NCI-H345 (cell line): ENCODE results near the gene IL34.
"Not testable (repeated sequence)": the region's sequence is repeated elsewhere in the genome, so short reads cannot be mapped to it uniquely, and the experiment has no call there.

Experiments
- DNase-seq: peaks from one replicate; lab custom pipeline; 2025; lab: John Stamatoyannopoulos, UW

The IL34 gene

DNA sequence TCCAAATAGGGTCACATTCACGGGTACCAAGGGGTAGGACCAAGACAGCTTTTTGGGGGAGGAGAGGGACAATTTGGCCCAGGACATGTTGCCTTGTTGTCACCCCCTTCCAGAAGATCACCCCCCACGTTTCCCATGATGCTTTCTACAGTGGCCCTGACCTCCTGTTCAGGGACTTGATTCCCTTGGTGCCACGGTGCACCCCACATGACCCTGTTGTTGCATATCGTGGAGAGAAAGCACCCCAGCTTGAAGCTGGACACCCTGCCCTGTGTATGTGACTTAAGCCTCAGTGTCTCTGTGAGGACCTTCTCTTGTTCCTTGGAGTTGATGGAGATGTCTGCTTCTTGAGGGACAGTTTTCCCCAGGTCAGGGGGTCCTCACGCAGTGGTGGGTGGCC, 12.6 kb downstream of the IL34 start:
- no peak for DNase-seq

DNA sequence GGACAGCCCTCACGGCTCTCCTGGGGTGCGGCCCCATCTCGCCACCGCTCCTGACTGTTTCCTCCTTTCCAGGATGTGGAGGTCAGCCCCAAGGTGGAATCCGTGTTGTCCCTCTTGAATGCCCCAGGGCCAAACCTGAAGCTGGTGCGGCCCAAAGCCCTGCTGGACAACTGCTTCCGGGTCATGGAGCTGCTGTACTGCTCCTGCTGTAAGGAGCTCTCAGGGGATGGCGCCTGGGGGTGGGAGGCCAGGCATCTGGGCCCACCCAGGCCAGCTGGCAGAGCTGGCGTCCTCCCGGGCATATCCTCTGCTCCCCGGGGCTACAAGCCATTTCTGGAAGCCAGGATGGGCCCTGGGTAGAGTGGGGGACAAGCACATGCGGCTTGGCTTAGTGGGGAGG, 13.2 kb downstream of the IL34 start:
- no peak for DNase-seq

DNA sequence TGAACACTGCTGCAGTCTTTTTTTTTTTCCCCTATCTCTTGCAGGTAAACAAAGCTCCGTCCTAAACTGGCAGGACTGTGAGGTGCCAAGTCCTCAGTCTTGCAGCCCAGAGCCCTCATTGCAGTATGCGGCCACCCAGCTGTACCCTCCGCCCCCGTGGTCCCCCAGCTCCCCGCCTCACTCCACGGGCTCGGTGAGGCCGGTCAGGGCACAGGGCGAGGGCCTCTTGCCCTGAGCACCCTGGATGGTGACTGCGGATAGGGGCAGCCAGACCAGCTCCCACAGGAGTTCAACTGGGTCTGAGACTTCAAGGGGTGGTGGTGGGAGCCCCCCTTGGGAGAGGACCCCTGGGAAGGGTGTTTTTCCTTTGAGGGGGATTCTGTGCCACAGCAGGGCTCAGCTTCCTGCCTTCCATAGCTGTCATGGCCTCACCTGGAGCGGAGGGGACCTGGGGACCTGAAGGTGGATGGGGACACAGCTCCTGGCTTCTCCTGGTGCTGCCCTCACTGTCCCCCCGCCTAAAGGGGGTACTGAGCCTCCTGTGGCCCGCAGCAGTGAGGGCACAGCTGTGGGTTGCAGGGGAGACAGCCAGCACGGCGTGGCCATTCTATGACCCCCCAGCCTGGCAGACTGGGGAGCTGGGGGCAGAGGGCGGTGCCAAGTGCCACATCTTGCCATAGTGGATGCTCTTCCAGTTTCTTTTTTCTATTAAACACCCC, 13.8 kb downstream of the IL34 start:
- no peak for DNase-seq

DNA sequence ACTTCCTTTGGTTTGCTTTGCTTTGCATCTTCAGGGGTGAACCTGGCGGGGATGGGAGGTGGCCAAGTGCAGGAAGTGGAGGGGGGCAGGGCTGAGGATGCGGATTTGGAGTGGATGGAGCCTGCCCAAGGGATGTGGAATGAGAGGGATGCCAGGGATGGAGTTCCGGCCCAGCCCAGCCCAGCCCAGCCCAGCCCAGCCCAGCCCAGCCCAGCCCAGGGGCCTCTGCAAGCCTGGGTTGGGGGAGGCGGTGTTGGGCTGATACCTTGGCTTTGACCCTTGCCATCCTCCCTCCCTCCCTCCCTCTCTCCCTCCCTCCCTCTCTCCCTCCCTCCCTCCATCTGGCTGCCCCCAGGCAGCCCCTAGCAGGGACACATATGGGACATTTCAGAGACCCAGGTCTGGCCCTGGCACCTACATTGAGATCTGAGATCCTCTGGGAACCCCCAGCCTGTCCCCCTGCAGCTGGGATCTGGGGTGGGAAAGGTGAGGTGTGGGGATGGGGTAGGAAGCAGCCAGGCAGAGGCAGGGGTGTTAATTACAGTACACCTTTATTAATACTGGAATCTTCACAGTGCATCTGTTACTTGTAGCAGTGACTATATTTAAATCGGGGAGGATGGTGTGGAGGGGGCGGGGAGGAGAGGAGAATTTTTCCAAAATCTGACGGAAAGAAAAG, 14.5 kb downstream of the IL34 start:
- DNase-seq = no peak

DNA sequence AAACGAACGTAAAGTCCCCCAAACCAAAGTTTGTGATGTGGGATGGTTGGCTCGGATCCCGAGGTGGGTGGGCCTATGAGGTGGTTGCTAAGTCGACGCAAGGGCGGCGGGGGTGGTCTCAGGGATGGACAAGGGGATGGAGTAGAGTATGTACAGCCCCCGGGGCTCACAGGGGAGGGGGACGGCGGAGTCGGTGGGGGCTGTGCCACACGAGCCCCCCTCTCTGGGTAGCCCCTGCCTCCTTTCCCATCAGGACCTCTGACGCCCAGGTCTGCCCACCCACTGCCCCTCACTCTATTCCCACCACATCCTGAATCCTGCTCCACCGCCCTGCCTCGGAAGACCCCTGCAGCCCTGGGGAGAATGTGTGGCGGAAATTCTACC, 15.2 kb downstream of the IL34 start:
- DNase-seq = no peak

DNA sequence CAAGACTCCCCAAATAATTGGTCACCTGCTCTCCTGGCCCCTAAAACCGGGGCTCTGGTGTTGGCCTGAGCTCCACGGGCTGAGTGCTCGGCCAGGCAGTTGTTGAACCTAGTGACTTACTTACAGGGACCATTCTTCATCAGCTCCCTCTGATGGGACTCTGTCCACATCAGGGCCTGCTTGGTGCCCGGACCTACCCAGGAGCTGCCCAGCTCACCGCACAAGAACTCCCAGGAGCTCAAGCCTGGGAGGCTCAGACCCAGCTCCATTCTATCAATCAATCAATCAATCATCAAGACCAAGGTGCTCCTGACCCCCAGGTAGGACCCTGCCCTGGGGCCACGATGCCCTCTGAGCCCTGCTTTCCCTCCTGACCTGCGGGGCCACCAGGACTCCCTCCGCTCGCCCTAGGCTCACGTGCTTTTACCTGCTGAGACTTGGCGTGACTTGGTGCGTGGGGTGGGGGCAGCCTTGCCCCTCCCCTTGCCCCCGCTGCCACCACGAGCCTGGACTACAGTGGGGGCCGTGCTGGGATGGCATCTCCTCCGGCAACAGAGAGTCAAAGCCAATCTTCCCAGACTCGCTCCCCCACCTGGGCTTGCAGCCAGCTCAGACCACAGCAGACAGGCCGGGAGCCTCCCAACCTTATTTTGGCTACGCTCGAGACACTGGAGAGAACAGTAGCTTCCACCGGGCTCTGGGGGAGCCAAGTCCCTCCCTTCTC, 15.7 kb downstream of the IL34 start:
- no peak for DNase-seq

DNA sequence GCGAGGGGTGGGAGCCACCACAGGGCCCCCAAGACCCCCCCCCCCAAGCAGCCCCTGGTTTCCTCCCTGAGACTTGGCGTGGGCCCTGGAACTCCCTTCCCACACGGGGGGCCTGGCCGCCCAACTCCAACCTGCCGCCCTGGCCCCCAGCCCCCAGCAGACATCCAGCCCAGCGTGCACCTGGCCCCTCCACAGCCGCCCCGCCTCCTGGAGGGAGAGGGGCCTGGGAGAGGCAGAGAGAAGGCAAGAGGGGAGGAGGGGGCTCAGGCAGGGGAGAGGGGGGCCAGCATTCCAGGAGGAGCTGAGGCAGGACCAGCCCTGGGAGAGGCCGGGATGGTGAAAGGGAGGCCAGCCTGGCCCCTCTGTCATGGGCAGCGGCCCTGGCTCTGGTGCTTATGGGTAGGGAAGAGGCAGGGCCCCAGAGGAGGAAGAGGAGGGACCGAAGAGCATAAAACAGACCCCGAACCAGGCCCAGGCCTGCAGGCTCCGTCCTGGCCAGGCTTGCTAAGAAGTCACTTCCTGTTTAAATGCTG, 16.7 kb downstream of the IL34 start:
- no peak for DNase-seq

DNA sequence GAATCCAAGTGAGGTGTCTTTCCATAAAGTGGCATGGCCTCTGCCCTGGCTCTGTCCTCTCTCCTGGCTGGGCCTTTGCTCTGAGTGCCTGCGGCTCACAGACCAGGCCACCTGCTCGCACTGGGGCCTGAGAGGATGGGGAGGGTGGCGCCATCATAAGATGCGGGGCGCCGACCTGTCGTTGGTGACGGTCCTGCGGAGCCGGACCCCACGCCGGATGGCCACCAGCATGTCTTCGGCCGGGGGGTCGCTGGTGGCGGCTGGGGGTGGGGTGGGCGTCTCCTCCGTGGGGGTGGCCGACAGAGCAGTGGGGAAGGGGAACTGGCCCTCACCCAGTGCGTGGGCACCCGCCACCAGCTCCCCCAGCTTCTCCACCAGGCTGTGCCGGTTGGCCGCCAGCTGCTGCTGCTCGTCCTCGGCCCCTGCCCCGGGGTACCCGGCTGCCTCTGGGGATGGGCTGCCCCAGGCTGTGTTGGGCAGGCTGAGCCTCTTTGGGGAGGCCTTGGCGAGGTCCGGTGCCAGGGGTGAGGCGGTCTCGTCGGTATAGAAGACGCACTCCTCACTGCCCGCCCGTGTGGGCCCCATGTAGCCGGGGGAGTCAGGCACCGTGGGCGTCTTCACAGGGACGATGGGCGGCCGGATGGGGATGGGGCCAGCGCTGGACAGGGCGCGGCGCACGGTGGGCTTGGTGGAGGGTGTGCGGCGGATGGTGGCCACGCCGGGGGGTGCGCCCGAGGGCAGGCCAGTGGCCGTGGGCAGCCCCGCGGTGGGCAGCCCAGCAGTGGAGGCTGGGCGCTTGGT, 17.4 kb downstream of the IL34 start:
- DNase-seq = no peak

DNA sequence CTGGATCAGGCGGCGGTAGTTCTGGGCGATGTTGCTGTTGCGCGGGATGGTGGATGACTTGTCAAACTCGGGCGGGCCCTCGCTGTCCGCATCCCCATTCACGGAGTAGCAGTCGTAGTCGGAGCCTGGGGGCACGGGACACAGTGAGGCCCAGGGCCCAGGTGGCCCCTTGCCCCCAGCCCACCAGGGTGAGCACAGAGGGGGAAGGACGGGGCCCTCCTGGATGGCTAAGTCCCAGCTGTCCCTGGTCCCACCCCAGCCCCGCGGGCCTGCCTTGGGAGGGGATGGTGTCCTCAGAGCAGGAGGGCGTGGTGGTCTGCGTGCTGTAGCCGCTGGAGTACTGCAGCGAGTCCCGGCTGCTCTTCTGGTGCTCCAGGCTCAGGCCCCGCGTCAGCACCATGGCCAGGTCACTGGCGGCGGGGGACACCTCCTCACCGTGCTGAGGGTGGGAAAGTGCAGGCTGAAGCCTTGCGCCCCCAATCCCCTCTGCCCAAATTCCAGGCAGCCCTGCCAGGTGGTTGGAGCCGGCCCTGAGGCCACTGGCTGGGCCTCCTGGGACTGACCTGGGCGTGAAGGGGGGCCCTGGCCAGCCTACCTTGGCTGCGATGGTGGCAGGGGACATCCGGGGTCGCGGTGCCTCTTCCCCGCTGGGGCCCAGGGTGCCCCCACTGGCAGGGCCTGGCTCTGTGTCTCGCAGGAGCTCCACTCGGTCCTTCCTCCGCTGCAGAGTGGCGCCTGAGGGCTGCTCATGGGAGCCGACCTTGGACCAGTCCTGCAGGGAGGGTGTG, 18.2 kb downstream of the IL34 start:
- DNase-seq = no peak

DNA sequence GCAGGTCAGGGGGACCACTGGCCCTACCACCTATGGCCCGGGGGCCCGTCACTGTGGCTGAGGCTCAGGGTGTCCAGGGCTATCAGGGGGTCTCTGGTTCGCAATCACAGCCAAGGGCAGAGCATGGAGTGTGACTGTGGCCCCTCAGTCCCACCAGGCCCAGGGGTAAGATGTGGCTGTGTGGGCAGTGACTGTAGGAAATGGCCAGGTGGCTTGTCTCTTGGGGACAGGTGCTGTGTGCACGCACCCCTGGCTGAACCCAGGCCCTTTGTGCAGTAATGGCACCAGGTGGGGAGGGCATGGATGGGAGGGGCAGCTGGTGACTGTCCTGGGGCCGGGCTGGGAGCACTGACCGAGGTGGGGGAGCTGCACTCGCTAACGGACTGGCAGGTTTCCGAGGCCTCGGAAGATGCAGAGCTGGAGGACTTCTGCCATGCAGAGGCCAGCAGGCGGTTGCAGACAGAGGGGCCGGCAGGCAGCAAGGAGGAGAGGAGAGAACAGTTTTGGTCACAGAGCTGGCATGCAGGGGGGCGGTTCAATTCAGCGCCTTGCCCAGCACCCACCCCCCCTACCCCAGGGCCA, 18.8 kb downstream of the IL34 start:
- DNase-seq = no peak

DNA sequence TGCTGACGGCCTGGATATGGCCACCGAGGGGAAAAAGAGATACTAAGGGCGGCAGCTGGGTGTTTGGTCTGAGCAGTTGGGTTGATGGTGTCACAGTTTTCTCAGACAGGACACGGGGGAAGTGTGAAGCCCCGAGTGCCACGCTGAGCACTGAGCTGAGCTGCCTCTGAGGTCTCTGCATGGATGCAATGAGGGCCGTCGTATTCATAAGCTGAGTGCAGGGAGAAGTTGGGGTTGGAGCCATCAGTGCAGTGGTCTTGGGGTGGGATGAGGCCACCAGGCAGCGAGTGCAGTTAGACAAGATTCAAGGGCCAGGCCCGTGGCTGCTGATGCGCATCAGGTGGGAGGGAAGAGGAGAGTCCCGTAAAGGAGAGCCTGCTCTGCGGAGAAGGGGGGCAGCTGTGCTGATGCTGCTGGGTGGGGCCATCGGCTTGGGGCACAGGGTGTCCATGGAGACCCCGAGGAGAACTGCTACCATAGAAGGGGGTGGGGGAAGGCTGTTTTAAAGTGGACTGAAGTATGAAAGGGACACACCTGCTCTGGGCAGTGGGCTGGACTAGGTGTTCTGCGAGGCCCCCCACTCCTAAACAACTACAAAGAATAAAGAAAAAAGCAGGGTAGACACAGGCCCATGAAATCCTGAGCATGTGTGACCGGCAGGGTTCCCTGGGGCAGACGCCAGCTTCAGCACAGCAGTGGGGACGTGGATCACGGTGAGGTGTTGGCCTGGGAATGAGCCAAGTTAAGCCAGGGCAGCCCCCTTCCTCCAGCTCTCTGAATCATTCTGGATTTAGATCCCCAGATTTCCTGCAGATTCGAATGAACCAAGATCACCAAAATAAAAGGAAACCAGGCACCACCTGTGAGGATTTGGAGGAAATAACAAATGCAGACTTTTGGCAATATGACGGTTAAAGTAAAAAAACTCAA, 19.7 kb downstream of the IL34 start:
- no peak for DNase-seq

DNA sequence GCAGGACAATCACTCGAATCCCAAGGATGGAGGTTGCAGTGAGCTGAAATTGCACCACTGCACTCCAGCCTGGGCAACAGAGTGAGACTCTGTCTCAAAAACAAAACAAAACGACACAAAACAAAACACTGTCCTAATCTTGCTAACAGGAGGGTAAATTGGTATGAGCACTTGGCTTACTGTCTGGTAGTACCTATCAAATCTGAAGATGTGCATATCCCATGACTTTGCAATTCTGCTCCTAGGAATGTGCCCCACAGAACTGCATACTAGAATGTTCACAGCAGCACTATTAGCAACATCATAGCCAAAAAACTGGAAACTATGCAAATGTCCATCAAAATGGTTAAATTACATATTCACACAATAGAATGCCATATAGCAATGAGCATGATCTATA, 23.8 kb downstream of the IL34 start:
- DNase-seq = no peak

DNA sequence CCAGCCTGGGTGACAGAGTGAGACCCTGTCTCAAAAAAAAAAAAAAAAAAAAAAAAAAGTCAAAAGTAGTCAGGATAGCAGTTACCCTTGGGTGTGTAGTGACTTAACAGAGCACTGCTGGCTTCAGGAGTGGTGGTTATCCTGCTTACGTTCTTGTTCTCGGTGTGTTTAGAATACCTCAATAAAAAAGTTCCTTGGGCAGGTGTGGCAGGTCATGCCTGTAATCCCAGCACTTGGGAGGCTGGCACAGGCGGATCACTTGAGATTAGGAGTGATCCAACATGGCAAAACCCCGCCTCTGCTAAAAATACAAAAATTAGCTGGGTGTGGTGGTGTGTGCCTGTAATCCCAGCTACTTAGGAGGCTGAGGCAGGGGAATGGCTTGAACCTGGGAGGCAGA, 24.6 kb downstream of the IL34 start:
- DNase-seq = not testable (repeated sequence)

DNA sequence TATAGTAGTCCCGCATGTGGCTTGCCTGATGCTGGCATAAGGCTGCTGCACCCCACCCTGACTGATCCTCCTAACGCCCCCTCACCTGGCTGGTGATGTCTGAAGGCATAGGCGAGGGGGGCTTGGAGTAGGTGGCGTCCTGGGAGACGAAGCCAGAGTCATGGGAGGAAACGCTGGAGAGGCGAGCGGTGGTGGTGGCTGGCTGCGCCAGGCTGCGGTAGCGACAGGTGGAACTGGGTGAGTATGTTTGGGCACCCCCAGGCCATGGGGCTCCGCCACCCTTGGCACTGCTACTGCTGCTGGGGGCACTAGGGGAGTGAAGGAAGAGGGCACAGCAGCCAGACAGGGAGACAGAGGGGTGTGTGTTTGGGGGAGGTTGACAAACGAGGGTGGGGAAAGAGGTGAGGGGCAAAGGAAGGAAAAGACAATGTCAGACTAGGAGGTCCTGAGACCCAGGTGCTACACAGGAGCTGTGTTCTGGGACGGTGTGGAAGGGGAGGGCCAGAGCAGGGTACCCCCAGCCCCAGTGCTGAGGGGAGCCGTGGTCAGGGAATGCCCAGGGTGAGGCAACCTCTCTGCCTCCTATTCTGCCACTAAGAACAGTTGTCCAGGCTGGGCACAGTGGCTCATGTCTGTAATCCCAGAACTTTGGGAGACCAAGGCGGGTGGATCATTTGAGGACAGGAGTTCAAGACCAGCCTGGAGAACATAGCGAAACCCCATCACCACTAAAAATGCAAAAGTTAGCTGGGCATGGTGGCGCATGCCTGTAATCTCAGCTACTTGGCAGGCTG, 28.1 kb downstream of the IL34 start:
- no peak for DNase-seq

DNA sequence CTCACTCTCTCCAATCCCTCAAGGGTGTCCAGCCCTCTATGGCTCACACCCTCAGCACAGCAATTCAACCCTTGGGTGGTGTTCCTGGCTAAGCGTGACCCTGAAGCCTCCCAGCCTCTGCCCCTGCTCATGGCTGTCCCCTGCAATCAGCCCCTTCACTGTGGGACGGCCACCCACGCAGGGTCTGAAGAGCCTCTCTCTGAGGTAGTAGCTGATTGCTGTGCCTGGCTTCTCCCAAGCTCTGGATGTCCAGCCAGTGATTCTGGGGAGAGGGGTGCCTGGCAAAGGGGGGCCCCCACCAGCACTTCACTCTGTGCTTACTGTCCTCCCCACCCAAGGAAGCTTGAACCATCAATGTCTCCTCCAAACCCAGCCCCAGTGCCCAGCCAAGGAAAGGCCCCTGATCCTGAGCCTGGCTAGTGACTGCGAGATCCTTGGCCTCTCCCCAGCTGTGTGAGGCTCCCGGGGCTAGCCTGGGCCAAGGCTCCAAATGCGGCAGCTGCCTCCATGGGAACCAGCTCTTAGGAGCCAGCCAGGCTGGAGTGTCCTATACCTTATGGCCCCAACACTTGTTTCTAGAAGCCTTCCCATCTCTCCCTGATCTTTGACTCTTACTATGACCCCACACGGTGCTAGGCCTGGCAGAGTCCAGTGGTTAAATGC, 29.6 kb downstream of the IL34 start:
- DNase-seq = no peak

DNA sequence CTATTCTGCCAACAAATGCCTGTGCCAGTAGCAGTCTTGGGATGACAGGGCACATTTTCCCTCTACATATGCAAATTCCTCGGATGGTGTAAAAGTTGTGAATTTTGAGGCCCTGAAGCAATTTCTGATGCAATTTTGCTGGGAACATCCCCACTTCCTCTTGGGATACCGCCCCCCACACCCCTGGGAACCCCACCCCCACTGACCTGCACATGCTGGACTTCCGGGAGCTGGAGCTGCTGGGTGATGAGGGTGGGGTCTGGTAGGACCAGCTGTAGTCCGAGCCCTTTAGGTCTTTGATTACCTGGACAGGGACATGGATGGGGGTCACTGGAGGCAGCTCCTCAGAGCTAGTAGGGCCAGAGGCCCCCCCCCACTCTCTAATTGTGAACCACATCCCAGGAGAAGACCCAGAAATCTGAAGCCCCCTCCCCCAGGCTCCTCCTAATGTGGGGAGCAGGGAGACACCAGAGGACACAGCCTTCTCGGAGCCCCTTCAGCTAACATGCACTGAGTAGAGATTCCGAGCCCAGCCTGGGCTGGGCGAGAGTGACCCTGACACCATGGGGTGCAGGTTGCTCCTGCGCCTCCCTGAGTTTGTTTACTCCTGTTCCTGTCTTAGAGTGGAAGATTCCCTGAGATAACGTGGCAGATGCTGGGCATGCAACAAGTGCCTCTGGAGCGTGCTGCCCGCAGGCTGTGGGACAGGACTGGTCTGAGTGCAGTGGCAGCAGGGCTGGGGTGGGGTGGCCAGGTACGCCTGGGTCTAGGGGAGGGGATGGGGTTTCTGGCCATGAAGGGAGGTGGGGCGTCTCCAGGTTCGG, 30.5 kb downstream of the IL34 start:
- DNase-seq = no peak

DNA sequence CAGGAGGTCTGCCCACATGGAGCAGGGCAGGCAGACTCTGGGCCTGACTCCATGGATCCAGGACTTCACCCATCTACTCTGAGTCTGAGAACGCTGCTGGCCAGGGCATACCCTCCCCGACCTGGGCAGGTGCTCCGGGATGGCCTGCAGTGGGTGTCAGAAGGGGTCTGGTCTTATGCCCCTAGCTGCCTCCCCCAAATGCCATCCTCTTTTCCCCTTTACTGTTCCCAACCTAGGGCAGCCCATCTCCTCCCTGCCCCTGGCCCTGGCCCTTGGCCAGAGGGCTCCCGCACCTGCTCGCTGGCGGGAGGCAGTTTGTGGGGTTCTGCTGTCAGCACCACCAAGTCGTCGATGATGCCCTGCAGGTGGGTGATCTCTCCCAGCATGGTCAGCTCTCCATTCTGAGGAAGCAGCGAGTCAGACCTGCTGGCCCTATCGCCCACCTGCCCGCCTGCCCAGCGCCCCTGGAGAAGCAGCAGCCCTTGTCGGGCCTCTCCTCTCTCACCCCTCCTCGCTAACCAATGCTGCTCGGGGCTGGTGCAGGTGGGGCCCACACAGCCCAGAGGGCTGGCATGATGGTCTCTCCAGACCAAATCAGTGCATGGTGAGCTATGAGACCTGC, 31.3 kb downstream of the IL34 start:
- DNase-seq = no peak
